H54 (cell line): ENCODE data around the gene PARD6B.
"Not testable (repeated sequence)": the region's sequence is repeated elsewhere in the genome, so short reads cannot be mapped to it uniquely, and the experiment has no call there.

Source experiments
- DNase-seq: peaks from one replicate; pipeline ENCODE4 v3.0.0; 2011; ENCODE audit warnings: low spot score, mixed read lengths; ENCODE audit not compliant: insufficient read length
- FAIRE-seq: peaks from 3 replicates; lab custom pipeline; 2011; peaks lifted over from hg19 to GRCh38; lab: Jason Lieb, UNC
- POLR2A ChIP-seq: IDR thresholded peaks from 2 replicates; pipeline ENCODE4 v1.6.1; 2011; ENCODE audit warnings: low read depth, mild to moderate bottlenecking, low read length

The PARD6B gene

GRCh38 chr20:50774515-50774914, 43.1 kb downstream of the PARD6B start:
- TF ChIP-seq POLR2A = no peak
- DNase-seq (no peak), FAIRE-seq (no peak)

GRCh38 chr20:50776122-50776817, 44.9 kb downstream of the PARD6B start:
- TF ChIP-seq POLR2A = no peak
- FAIRE-seq (no peak), DNase-seq (no peak)

- DNase-seq (no peak), FAIRE-seq (no peak)
- no peak for TF ChIP-seq POLR2A
Measured at GRCh38 chr20:50777373-50777772, 46.0 kb downstream of the PARD6B start.

GRCh38 chr20:50778994-50779393, 47.6 kb downstream of the PARD6B start:
- not testable (repeated sequence) for FAIRE-seq, DNase-seq

GRCh38 chr20:50783390-50783789, 52.0 kb downstream of the PARD6B start:
- no peak for FAIRE-seq

GRCh38 chr20:50783903-50784302, 52.5 kb downstream of the PARD6B start:
- no peak for DNase-seq
- no peak for FAIRE-seq
- TF ChIP-seq POLR2A = no peak

More at GRCh38 chr20:50783390-50783789, 52.0 kb downstream of the PARD6B start:
- no peak for DNase-seq
- TF ChIP-seq POLR2A = no peak

- DNase-seq (no peak), FAIRE-seq (no peak)
- no peak for TF ChIP-seq POLR2A
Measured at GRCh38 chr20:50784464-50784863, 53.1 kb downstream of the PARD6B start.

- FAIRE-seq = no peak
- no peak for DNase-seq
- TF ChIP-seq POLR2A = no peak
Measured at GRCh38 chr20:50786703-50787102, 55.3 kb downstream of the PARD6B start.

- no peak for FAIRE-seq
- TF ChIP-seq POLR2A = no peak
Measured at GRCh38 chr20:50787181-50787580, 55.8 kb downstream of the PARD6B start.

GRCh38 chr20:50788045-50788991, 56.9 kb downstream of the PARD6B start:
- FAIRE-seq (no peak), DNase-seq (peak; percentile 47)
- no peak for TF ChIP-seq POLR2A

More at GRCh38 chr20:50787181-50787580, 55.8 kb downstream of the PARD6B start:
- no peak for DNase-seq

GRCh38 chr20:50789968-50790650, 58.7 kb downstream of the PARD6B start:
- DNase-seq (no peak), FAIRE-seq (no peak)
- TF ChIP-seq POLR2A = no peak

GRCh38 chr20:50790651-50791277, 59.4 kb downstream of the PARD6B start:
- peak; percentile 85 for DNase-seq
- peak; percentile 44; the same call in 1 of the 2 replicates for TF ChIP-seq POLR2A
- no peak for FAIRE-seq
